HepG2 (cell line): ENCODE measurements around the gene KLKB1. TPM values are rescaled to one million over a fixed set of nuclear protein-coding genes. Genes with fewer than 3 reads are reported as not detected.
A peak's percentile ranks its signal among the peaks of the same experiment; 100 is the strongest.

Source experiments
- BCL6 ChIP-seq: IDR thresholded peaks from 2 replicates; pipeline ENCODE4 v1.6.1; 2016; ENCODE audit warnings: missing genetic modification reagents, missing compliant biosample characterization
- EEA1 ChIP-seq: sonication (generic); formaldehyde crosslinking; IDR thresholded peaks from 2 replicates; pipeline ENCODE4 v1.5.1; 2020; ENCODE audit warnings: mild to moderate bottlenecking, missing genetic modification reagents, borderline replicate concordance
- ELF1 ChIP-seq: sonication (generic); formaldehyde crosslinking; IDR thresholded peaks from 2 replicates; pipeline ENCODE4 v1.4.0; 2020; ENCODE audit warnings: missing genetic modification reagents
- FOXC1 ChIP-seq: sonication (generic); formaldehyde crosslinking; IDR thresholded peaks from 2 replicates; pipeline ENCODE4 v1.8.0; 2022; ENCODE audit warnings: mild to moderate bottlenecking, missing genetic modification reagents, borderline replicate concordance
- HDAC6 ChIP-seq: fragments of 200-600 bp; sonication (generic); IDR thresholded peaks from 2 replicates; pipeline ENCODE4 v1.7.0; 2017; ENCODE audit warnings: mild to moderate bottlenecking, antibody characterized with exemption, low read length, low read depth
- HOXA3 ChIP-seq: sonication (generic); formaldehyde crosslinking; IDR thresholded peaks from 2 replicates; pipeline ENCODE4 v1.5.0; 2020; ENCODE audit warnings: missing genetic modification reagents
- LCORL ChIP-seq, 2 experiments: fragments of 450-650 bp in 1 of 2; sonication (generic) in 1 of 2; formaldehyde crosslinking in 1 of 2; IDR thresholded peaks; 2 replicates each; pipeline versions ENCODE4 v1.5.0 to v1.6.1; 2017 to 2020; ENCODE audit warnings: antibody characterized with exemption in 1 of 2, missing genetic modification reagents in 1 of 2
- MED1 ChIP-seq: sonication (generic); formaldehyde crosslinking; IDR thresholded peaks from 2 replicates; pipeline ENCODE4 v1.4.0; 2020; ENCODE audit warnings: missing genetic modification reagents
- MED8 ChIP-seq: sonication (generic); formaldehyde crosslinking; IDR thresholded peaks from 2 replicates; pipeline ENCODE4 v1.8.1; 2023; ENCODE audit warnings: mild to moderate bottlenecking, missing genetic modification reagents; ENCODE audit not compliant: insufficient replicate concordance
- NONO ChIP-seq, 2 experiments: fragments of 450-650 bp in 1 of 2; sonication (generic) in 1 of 2; formaldehyde crosslinking in 1 of 2; IDR thresholded peaks in 1 of 2; conservative IDR thresholded peaks in 1 of 2; 2 replicates each; pipeline versions ENCODE4 v1.6.1 to v1.8.0; 2017 to 2022; ENCODE audit warnings: mild to moderate bottlenecking in 1 of 2, missing genetic modification reagents in 1 of 2, moderate library complexity in 1 of 2
- PCBP1 ChIP-seq: fragments of 200-400 bp; formaldehyde crosslinking; IDR thresholded peaks from 2 replicates; pipeline ENCODE4 v1.6.1; 2017; ENCODE audit warnings: mild to moderate bottlenecking, low read depth, low read length, borderline replicate concordance
- RELA ChIP-seq: sonication (generic); formaldehyde crosslinking; IDR thresholded peaks from 2 replicates; pipeline ENCODE4 v1.4.0; 2020; ENCODE audit warnings: missing genetic modification reagents
- SETDB1 ChIP-seq: sonication (generic); formaldehyde crosslinking; IDR thresholded peaks from 2 replicates; pipeline ENCODE4 v1.5.1; 2020; ENCODE audit warnings: missing genetic modification reagents, mild to moderate bottlenecking, borderline replicate concordance
- ZBTB20 ChIP-seq: sonication (generic); formaldehyde crosslinking; IDR thresholded peaks from 2 replicates; pipeline ENCODE4 v1.8.1; 2023; ENCODE audit warnings: missing genetic modification reagents, low read depth, mild to moderate bottlenecking, borderline replicate concordance
- ZBTB8A ChIP-seq: sonication (generic); formaldehyde crosslinking; IDR thresholded peaks from 2 replicates; pipeline ENCODE4 v1.4.0; 2020; ENCODE audit warnings: mild to moderate bottlenecking, low read depth, missing genetic modification reagents, borderline replicate concordance
- ZFP62 ChIP-seq: sonication (generic); formaldehyde crosslinking; IDR thresholded peaks from 2 replicates; pipeline ENCODE4 v1.4.0; 2020; ENCODE audit warnings: missing genetic modification reagents
- ZNF646 ChIP-seq: sonication (generic); formaldehyde crosslinking; IDR thresholded peaks from 2 replicates; pipeline ENCODE4 v1.9.0; 2021; ENCODE audit warnings: mild to moderate bottlenecking, missing genetic modification reagents
- ZNF768 ChIP-seq: sonication (generic); formaldehyde crosslinking; IDR thresholded peaks from 2 replicates; pipeline ENCODE4 v1.4.0; 2020; ENCODE audit warnings: missing genetic modification reagents
- ZNF878 ChIP-seq: sonication (generic); formaldehyde crosslinking; IDR thresholded peaks from 2 replicates; pipeline ENCODE4 v1.8.1; 2023; ENCODE audit warnings: mild to moderate bottlenecking, missing genetic modification reagents, moderate library complexity
- ZSCAN25 ChIP-seq: sonication (generic); formaldehyde crosslinking; IDR thresholded peaks from 2 replicates; pipeline ENCODE4 v1.8.0; 2022; ENCODE audit warnings: mild to moderate bottlenecking, missing genetic modification reagents
- polyA plus RNA-seq, 8 experiments: library from polyadenylated mRNA; depleted of rRNA in 3 of 8; stranded (reverse) in 7 of 8; unstranded in 1 of 8; fragments of >200 nt; fragmentation: Illumina TruSeq in 4 of 8; extraction: Trizol in 4 of 8; gene quantifications; 2 replicates each; pipeline versions ENCODE4 v1.2.1 to v1.2.3, GENCODE V29; 2011 to 2016; ENCODE audit warnings: low read depth in 4 of 8, missing spikeins in 1 of 8, mixed read lengths in 1 of 8; ENCODE audit not compliant: insufficient read depth in 1 of 8
- total RNA-seq, 5 experiments: library from RNA; depleted of rRNA; stranded (reverse); fragments of >200 nt; fragmentation: Illumina TruSeq; extraction: Trizol; gene quantifications; 2 replicates each; pipeline ENCODE4 v1.2.3, GENCODE V29; 2016; ENCODE audit warnings: low read depth in 1 of 5
- TF ChIP-seq, protein P1 (sequence below): sonication (generic); formaldehyde crosslinking; IDR thresholded peaks from 2 replicates; pipeline ENCODE4 v1.4.0; 2020; ENCODE audit warnings: missing genetic modification reagents, mild to moderate bottlenecking, borderline replicate concordance

Gene KLKB1
- total and polyA plus RNA-seq, 2 of the 13 experiments (the other 11 are each of a cell fraction or from before 2014, with no cell fraction given) = 0.26 to 0.49 TPM

GRCh38 chr4:186192066-186192612, 35.2 kb upstream of the KLKB1 start (continued):
- TF ChIP-seq ZBTB8A (CRISPR knock-in tag) = no peak
- no peak for TF ChIP-seq SETDB1 (CRISPR knock-in tag)
- no peak for TF ChIP-seq HOXA3 (CRISPR knock-in tag)
- 0 out of 2 replicates have a peak, but pooled peaks have one; percentile 41 for TF ChIP-seq ZSCAN25 (CRISPR knock-in tag)
- TF ChIP-seq RELA (CRISPR knock-in tag) = 0 out of 2 replicates have a peak, but pooled peaks have one; percentile 1
- TF ChIP-seq ZBTB20 (CRISPR knock-in tag) = no peak
- TF ChIP-seq FOXC1 (CRISPR knock-in tag) = peak; percentile 44; the same call in 1 of the 2 replicates
- no peak for TF ChIP-seq HDAC6
- TF ChIP-seq, protein P1, sequence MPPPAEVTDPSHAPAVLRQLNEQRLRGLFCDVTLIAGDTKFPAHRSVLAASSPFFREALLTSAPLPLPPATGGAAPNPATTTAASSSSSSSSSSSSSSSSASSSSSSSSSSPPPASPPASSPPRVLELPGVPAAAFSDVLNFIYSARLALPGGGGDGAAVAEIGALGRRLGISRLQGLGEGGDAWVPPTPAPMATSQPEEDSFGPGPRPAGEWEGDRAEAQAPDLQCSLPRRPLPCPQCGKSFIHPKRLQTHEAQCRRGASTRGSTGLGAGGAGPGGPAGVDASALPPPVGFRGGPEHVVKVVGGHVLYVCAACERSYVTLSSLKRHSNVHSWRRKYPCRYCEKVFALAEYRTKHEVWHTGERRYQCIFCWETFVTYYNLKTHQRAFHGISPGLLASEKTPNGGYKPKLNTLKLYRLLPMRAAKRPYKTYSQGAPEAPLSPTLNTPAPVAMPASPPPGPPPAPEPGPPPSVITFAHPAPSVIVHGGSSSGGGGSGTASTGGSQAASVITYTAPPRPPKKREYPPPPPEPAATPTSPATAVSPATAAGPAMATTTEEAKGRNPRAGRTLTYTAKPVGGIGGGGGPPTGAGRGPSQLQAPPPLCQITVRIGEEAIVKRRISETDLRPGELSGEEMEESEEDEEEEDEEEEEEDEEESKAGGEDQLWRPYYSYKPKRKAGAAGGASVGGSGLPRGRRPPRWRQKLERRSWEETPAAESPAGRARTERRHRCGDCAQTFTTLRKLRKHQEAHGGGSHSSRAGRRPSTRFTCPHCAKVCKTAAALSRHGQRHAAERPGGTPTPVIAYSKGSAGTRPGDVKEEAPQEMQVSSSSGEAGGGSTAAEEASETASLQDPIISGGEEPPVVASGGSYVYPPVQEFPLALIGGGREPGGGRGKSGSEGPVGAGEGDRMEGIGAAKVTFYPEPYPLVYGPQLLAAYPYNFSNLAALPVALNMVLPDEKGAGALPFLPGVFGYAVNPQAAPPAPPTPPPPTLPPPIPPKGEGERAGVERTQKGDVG (CRISPR knock-in tag) = no peak
- TF ChIP-seq PCBP1 = no peak
- no peak for TF ChIP-seq ZFP62 (CRISPR knock-in tag)
- TF ChIP-seq MED8 (CRISPR knock-in tag) = no peak
- no peak for TF ChIP-seq ZNF878 (CRISPR knock-in tag)
- TF ChIP-seq MED1 (CRISPR knock-in tag) = no peak
- no peak for TF ChIP-seq NONO (IDR thresholded peaks at IDR 0.05)
- TF ChIP-seq NONO (CRISPR knock-in tag; conservative IDR thresholded peaks at IDR 0.05) = peak; percentile 31; the same call in 1 of the 2 replicates
- no peak for TF ChIP-seq BCL6 (CRISPR knock-in tag)
- 0 out of 2 replicates have a peak, but pooled peaks have one; percentile 1 for TF ChIP-seq ZNF768 (CRISPR knock-in tag)
- no peak for TF ChIP-seq EEA1 (CRISPR knock-in tag)
- TF ChIP-seq LCORL (IDR thresholded peaks at IDR 0.05) = no peak
- peak; percentile 51; the same call in 1 of the 2 replicates for TF ChIP-seq LCORL (CRISPR knock-in tag; IDR thresholded peaks at IDR 0.05)
- TF ChIP-seq ZNF646 (CRISPR knock-in tag) = no peak
- no peak for TF ChIP-seq ELF1 (CRISPR knock-in tag)
